Upper lobe of left lung (tissue), 4 donors: ENCODE results near the gene MYO15B.

Source experiments
- POLR2A ChIP-seq, 4 donors: fragments of 450-650 bp; IDR thresholded peaks; one replicate each; pipeline ENCODE4 v1.5.1; 2016 to 2017; ENCODE audit warnings: antibody characterized with exemption in 4 of 4, mild to moderate bottlenecking in 2 of 4
- POLR2AphosphoS5 ChIP-seq, 2 donors: sonication (generic); formaldehyde crosslinking; IDR thresholded peaks; one replicate each; pipeline ENCODE4 v1.5.1; 2017; ENCODE audit warnings: antibody characterized with exemption in 2 of 2
- TF ChIP-seq, protein P1 (sequence below), 6 experiments: fragments of 450-650 bp in 4 of 6; fragments of 200-600 bp in 2 of 6; sonication (generic) in 2 of 6; IDR thresholded peaks; one replicate each; pipeline ENCODE4 v1.5.1; 2016 to 2019; ENCODE audit warnings: antibody characterized with exemption in 6 of 6

DNA sequence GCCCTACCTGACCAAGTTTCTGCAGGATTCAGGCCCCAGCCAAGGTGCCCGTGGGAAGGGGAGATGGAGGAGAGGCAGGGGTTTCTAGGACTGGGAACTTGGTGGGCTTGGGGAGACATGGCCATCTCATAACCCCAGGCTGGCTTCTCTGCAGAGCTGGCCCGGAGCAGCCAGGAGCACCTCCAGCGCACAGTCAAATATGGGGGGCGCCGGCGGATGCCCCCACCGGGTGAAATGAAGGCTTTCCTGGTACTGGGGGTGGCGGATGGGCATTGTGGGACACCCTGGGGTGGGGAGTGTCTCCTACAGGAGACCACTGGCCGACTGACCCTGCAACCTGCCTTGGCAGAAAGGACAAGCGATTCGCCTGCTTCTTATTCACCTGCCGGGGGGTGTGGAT is 36.4 kb downstream of the MYO15B start:
- TF ChIP-seq POLR2A (IDR thresholded peaks at IDR 0.05) (no peak), POLR2AphosphoS5 (IDR thresholded peaks at IDR 0.05) (no peak)
- TF ChIP-seq, protein P1, sequence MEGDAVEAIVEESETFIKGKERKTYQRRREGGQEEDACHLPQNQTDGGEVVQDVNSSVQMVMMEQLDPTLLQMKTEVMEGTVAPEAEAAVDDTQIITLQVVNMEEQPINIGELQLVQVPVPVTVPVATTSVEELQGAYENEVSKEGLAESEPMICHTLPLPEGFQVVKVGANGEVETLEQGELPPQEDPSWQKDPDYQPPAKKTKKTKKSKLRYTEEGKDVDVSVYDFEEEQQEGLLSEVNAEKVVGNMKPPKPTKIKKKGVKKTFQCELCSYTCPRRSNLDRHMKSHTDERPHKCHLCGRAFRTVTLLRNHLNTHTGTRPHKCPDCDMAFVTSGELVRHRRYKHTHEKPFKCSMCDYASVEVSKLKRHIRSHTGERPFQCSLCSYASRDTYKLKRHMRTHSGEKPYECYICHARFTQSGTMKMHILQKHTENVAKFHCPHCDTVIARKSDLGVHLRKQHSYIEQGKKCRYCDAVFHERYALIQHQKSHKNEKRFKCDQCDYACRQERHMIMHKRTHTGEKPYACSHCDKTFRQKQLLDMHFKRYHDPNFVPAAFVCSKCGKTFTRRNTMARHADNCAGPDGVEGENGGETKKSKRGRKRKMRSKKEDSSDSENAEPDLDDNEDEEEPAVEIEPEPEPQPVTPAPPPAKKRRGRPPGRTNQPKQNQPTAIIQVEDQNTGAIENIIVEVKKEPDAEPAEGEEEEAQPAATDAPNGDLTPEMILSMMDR (IDR thresholded peaks at IDR 0.05), result no peak
